Keratinocyte (primary cell): ENCODE results near the gene RAPGEF4. TPM values are rescaled to one million over a fixed set of nuclear protein-coding genes. Genes with fewer than 3 reads are reported as not detected.

Experiments used
- DNase-seq: peaks from one replicate; pipeline ENCODE4 v3.0.0-alpha.2; 2011; ENCODE audit warnings: low read depth, missing footprints, low spot score
- FAIRE-seq: peaks from 2 replicates; lab custom pipeline; 2011; peaks lifted over from hg19 to GRCh38; lab: Jason Lieb, UNC
- H2AFZ ChIP-seq: 2 replicates; pipeline ENCODE4 v1.6.0; 2012; ENCODE audit warnings: low read length, control low read depth, inconsistent platforms; ENCODE audit not compliant: control insufficient read depth
- H3K27ac ChIP-seq: 2 replicates; pipeline ENCODE4 v1.5.1; 2011; ENCODE audit warnings: low read length; ENCODE audit not compliant: control insufficient read depth, insufficient read depth
- H3K27me3 ChIP-seq: 3 replicates; pipeline ENCODE4 v1.6.0; 2011; ENCODE audit warnings: low read length; ENCODE audit not compliant: control insufficient read depth, insufficient read depth; ENCODE audit errors: extremely low read depth
- H3K36me3 ChIP-seq, 2 experiments: 2 replicates in 1 of 2; 3 replicates in 1 of 2; pipeline ENCODE4 v1.5.1; 2011; ENCODE audit warnings: low read length in 2 of 2, mild to moderate bottlenecking in 1 of 2; ENCODE audit not compliant: control insufficient read depth in 2 of 2, insufficient read depth in 2 of 2; ENCODE audit errors: extremely low read depth in 1 of 2
- H3K4me1 ChIP-seq: 3 replicates; pipeline ENCODE4 v1.5.1; 2011; ENCODE audit warnings: low read length; ENCODE audit not compliant: control insufficient read depth, insufficient read depth; ENCODE audit errors: extremely low read depth
- H3K4me2 ChIP-seq: 3 replicates; pipeline ENCODE4 v1.6.0; 2011; ENCODE audit warnings: low read depth, low read length; ENCODE audit not compliant: control insufficient read depth, insufficient read depth; ENCODE audit errors: extremely low read depth
- H3K4me3 ChIP-seq, 3 experiments: fragments of 200-600 bp in 1 of 3; sonication (generic) in 1 of 3; 2 replicates in 2 of 3; 3 replicates in 1 of 3; pipeline ENCODE4 v1.5.1; 2011 to 2016; ENCODE audit warnings: low read length in 3 of 3, mild to moderate bottlenecking in 3 of 3, control low read depth in 2 of 3, inconsistent platforms in 1 of 3, low read depth in 1 of 3, mixed read lengths in 1 of 3, mixed run types in 1 of 3, moderate library complexity in 1 of 3; ENCODE audit not compliant: control insufficient read depth in 2 of 3, insufficient read depth in 2 of 3; ENCODE audit errors: extremely low read depth in 1 of 3
- H3K79me2 ChIP-seq: 2 replicates; pipeline ENCODE4 v1.6.0; 2012; ENCODE audit warnings: low read length; ENCODE audit not compliant: control insufficient read depth, insufficient read depth
- H3K9ac ChIP-seq: 3 replicates; pipeline ENCODE4 v1.6.0; 2011; ENCODE audit warnings: low read length; ENCODE audit not compliant: control insufficient read depth, insufficient read depth; ENCODE audit errors: extremely low read depth
- H3K9me1 ChIP-seq: 3 replicates; pipeline ENCODE4 v1.6.0; 2011; ENCODE audit warnings: low read length; ENCODE audit not compliant: control insufficient read depth, insufficient read depth; ENCODE audit errors: extremely low read depth
- H3K9me3 ChIP-seq: 2 replicates; pipeline ENCODE4 v1.5.1; 2012; ENCODE audit warnings: low read depth, low read length; ENCODE audit not compliant: control insufficient read depth
- H4K20me1 ChIP-seq: 3 replicates; pipeline ENCODE4 v1.6.0; 2011; ENCODE audit warnings: low read length; ENCODE audit not compliant: control insufficient read depth, insufficient read depth; ENCODE audit errors: extremely low read depth
- CTCF ChIP-seq, 3 experiments: IDR thresholded peaks in 1 of 3; conservative IDR thresholded peaks in 1 of 3; optimal IDR thresholded peaks in 1 of 3; 2 replicates in 2 of 3; 3 replicates in 1 of 3; pipeline versions ENCODE3 to v1.5.1; 2011; ENCODE audit warnings: low read length in 3 of 3, mild to moderate bottlenecking in 3 of 3, moderate library complexity in 2 of 3, control low read depth in 1 of 3, inconsistent platforms in 1 of 3; ENCODE audit not compliant: insufficient read depth in 2 of 3; ENCODE audit errors: extremely low read depth in 1 of 3
- EZH2 ChIP-seq: IDR thresholded peaks from one replicate; pipeline ENCODE4 v1.6.1; 2012; ENCODE audit warnings: inconsistent platforms, mild to moderate bottlenecking, low read length, moderate library complexity
- dilution Hi-C: fragments of 300-500 bp; cut with MboI; formaldehyde crosslinking; loops from one replicate; pipeline ENCODE4 v1.7.0; 2020; ENCODE audit warnings: low sequenced_read_pairs; ENCODE audit not compliant: extremely low pct_ligation_motif_present
- polyA plus RNA-seq, 5 experiments: library from polyadenylated mRNA; depleted of rRNA in 3 of 5; stranded (reverse) in 3 of 5; stranded (forward) in 1 of 5; unstranded in 1 of 5; fragments of >200 nt; gene quantifications; 1 replicate in 1 of 5; 2 replicates in 3 of 5; 3 replicates in 1 of 5; pipeline versions ENCODE4 v1.2.1 to v1.2.3, GENCODE V29; 2011 to 2012; ENCODE audit warnings: missing spikeins in 2 of 5, low read depth in 1 of 5, low replicate concordance in 1 of 5

The RAPGEF4 gene
- polyA plus RNA-seq, 1 donor (not counting 4 experiments of a cell fraction or from before 2014, with no cell fraction given): 1.6 TPM

GRCh38 chr2:172698041-172698863, 37.4 kb upstream of the RAPGEF4 start:
- H3K4me3 ChIP-seq: peak overlapping the region in 1 of 3 experiments; percentile 18
- DNase-seq: peak; percentile 81
- dilution Hi-C loops: no loop called here
- H3K27me3 ChIP-seq: no peaks in the 10 kb centered on the region
- H3K9me1 ChIP-seq: no peaks in the 10 kb centered on the region
- peak overlapping the region; percentile 43 for H3K9ac ChIP-seq
- peak overlapping the region; percentile 77 for H3K4me2 ChIP-seq
- peak; percentile 87 for FAIRE-seq
- peak overlapping the region; percentile 71 for H2AFZ ChIP-seq
- no peaks in the 10 kb centered on the region for H3K9me3 ChIP-seq
- no peaks in the 10 kb centered on the region for H3K36me3 ChIP-seq
- peak overlapping the region; percentile 85 for H3K27ac ChIP-seq
- H3K4me1 ChIP-seq: peaks cover 44% of the 10 kb centered on the region
- TF ChIP-seq CTCF (optimal IDR thresholded peaks at IDR 0.05 in 1 of 3, IDR thresholded peaks at IDR 0.05 in 1 of 3, conservative IDR thresholded peaks at IDR 0.05 in 1 of 3; ENCODE audit: extremely low read depth in 1 of 3, insufficient read depth in 2 of 3, low read length in 3 of 3) (no peak), EZH2 (no peak)
- H4K20me1 ChIP-seq: no peaks in the 10 kb centered on the region
- H3K79me2 ChIP-seq: no peaks in the 10 kb centered on the region

- H3K4me2 ChIP-seq: peak overlapping the region; percentile 24
- H3K4me3 ChIP-seq: no peak overlapping the region
- dilution Hi-C loops: no loop called here
- H3K4me1 ChIP-seq: peaks cover 35% of the 10 kb centered on the region
- H2AFZ ChIP-seq: no peak overlapping the region
- no peaks in the 10 kb centered on the region for H3K36me3 ChIP-seq
- TF ChIP-seq EZH2 (no peak), CTCF (optimal IDR thresholded peaks at IDR 0.05 in 1 of 3, IDR thresholded peaks at IDR 0.05 in 1 of 3, conservative IDR thresholded peaks at IDR 0.05 in 1 of 3; ENCODE audit: extremely low read depth in 1 of 3, insufficient read depth in 2 of 3, low read length in 3 of 3) (no peak)
- H3K9ac ChIP-seq: no peak overlapping the region
- H3K9me3 ChIP-seq: no peaks in the 10 kb centered on the region
- no peak overlapping the region for H3K27ac ChIP-seq
- H3K27me3 ChIP-seq: no peaks in the 10 kb centered on the region
- H3K9me1 ChIP-seq: no peaks in the 10 kb centered on the region
- FAIRE-seq (peak; percentile 96), DNase-seq (peak; percentile 58)
- no peaks in the 10 kb centered on the region for H4K20me1 ChIP-seq
- H3K79me2 ChIP-seq: no peaks in the 10 kb centered on the region
Observed at GRCh38 chr2:172701250-172701649, 34.4 kb upstream of the RAPGEF4 start.
